Putamen (tissue), 1 donor: ENCODE measurements around the gene SNAP23.

ENCODE experiments used
- DNase-seq: peaks from one replicate; pipeline ENCODE4 v3.0.0-alpha.2; 2016; ENCODE audit warnings: low spot score

The SNAP23 gene

DNA sequence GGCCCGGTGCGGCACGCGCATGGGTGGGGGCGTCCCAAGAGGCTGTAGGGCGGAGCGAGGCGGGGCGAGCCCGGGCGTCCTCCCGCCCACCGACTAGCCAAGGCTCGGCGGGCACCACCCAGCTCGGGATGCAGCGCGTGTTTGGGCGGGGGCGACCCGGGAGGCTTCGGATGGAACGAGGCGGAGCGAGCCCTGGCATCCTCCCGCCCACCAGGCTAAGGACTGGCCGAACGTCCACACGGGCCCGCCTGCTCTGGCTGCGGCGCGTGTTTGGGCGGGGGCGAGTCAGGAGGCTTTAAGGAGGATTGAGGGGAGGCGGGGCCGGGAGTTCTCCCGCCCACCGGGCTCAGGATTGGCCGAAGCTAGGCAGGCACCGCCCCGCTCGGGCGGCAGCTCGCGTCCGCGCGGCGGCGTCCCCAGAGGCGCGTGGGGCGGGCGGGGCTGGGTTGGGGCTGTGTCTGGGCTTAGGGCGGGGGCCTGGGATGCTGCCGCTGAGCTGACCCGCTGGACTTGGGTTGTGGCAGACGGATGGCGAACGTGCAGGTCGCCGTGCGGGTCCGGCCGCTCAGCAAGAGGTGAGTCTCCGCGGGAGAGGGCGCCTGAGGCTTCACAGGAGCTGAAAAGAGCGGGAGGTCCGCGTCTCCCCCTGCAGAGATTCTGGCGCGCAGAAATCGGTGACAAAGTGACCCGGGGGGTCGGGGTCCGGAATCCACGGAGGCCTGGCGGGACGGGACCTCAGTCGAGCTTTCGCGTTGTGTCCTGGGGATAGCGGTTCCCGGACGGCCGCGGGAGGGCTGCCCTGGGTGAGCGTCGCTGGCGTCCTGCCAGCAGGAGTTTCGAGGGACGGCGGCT lies 80.0 kb downstream of the SNAP23 start, which contains the start of gene STARD9:
Gene STARD9, plus strand, starts transcription at position 419 of the 852 bp plus-strand sequence. Its CDS starts 110 bp downstream, at position 529.
- DNase-seq = peak; percentile 99

- DNase-seq = no peak
Measured at GRCh38 chr15:42576040-42576594, 80.7 kb downstream of the SNAP23 start.

DNA sequence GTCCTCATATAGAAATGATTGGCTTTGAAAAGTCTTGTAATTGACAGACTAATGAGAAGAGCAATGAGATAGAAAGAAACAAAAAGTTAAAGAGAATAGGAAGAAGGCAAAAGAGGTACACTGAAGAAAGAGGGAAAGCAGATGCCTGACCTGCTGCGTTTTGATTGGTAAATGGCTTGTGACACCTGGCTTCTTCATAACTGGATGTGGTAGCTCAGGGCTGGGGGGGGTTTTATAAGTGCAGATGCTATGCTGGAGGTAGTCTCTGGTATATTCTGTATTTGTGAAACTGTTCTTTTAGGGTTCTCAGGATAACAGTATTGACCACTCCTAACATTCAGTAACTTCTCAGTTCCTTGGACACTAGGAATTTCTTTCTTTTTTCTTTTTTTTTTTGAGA lies 81.3 kb downstream of the SNAP23 start:
- DNase-seq = no peak

DNA sequence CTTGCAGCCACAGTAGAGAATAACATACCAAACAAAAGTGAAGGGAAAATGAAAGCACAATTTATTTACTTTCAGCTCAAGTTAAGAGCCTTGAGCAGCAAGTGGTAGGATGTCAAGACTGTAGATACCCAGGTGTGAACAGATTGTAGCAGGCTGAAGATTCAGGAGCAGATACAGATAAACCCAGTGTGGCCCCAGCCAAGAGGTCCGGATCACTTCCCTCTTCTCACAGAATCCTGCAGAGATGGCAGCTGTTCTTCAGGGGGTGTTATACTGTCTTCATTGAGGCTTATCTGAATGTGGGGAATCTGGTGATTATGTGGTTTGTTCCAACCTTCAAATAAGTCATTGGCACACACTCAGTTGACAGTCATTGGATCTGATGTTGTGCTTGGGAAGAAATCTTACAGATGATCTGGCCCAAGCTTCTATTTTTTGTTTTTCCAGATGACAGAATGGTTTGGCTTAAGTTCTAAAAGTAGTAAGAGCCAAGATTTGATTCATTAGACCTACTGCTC lies 82.1 kb downstream of the SNAP23 start:
- no peak for DNase-seq

GRCh38 chr15:42578984-42579537 lies 83.6 kb downstream of the SNAP23 start:
- DNase-seq = no peak

DNA sequence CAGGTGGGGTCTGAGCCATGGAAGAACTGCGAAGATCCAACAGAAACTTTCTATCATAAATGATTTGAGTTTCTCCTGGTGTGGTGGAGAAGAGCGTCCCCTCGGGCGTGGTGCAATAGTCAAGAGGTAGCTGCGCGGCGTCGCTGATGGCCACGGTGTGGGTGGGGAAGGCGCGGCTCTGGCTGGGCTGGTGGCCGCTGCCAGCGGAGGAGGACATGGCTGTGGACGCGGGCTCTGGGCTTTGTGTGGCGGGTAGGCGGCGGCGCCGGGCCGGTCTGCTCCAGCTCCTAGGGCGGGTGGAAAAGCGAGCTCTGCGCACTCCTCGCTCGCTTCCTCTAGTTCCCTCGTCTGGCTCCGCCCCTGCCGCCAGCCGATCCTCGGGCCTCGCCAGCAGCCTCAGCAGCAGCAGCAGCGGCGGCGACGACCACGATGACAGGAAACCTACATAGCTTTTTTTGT lies 85.9 kb downstream of the SNAP23 start:
- peak; percentile 90 for DNase-seq
